ENCODE results near the gene LAMA2. TPM values are rescaled to one million over a fixed set of nuclear protein-coding genes. Genes with fewer than 3 reads are reported as not detected.

Gene LAMA2
- total RNA-seq, 1 donor from 2014 or later, result 320 TPM

- no peak for DNase-seq
These were observed 300.3 kb downstream of the LAMA2 start for GRCh38 chr6:129183187-129183591.

DNA sequence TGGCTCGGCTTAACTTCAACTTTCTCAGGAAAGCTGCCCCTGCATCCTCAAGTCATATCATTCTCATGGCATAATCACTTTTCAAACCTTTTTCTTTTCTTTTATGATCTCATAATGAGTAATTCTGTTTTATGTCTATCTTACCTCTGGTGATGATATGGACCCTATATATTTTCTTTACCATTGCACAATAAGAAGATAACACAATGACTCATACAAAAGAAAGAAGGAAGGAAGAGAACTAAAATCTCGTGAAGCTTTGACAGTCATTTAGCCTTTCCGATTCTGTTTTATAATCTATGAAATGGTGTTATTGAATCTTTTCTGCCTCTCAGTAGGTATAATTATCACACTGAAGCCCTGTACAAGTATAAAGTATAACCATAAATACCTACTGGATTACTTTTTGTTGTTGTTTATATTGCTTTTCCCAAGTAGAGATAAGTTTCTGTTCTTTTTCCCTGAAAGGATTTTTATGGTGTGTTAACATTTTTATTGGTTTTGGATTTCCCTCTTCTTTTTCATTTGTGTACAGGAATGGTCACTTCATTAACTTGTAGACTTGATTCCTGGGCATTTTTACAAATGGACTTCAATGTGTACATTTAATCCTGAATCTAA lies 300.9 kb downstream of the LAMA2 start:
- no peak for DNase-seq

GRCh38 chr6:129184324-129184723 lies 301.4 kb downstream of the LAMA2 start:
- DNase-seq, result no peak

DNA sequence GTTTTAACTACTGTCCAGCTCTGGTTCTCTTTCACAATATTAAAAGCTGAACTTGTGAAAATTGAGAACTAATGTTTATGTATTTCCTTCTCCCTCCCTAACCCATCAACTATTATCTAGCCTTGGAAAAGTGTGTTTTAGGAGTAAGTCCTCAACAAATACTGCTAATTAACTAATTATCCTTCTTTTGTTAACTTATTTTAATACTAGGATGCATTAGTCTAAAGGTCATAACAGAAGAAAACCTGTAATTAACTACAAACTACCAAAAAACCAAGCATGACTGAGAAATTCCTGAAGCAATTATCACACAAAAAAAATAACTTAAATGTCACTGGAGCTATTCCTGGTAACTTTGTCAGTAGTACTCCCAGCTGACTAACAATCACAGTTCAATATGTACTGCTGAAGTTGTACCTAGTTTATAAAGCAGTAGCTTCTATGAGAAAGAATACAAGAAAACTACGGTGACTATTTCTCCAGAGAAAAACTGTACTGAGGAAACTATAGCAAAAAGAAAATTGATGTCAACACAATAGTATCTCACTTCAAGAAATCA lies 301.9 kb downstream of the LAMA2 start:
- DNase-seq, result no peak

GRCh38 chr6:129186988-129187387 lies 304.1 kb downstream of the LAMA2 start:
- DNase-seq, result no peak

- no peak for DNase-seq
These were observed 305.4 kb downstream of the LAMA2 start for GRCh38 chr6:129188306-129188705.

GRCh38 chr6:129188795-129189194 lies 305.9 kb downstream of the LAMA2 start:
- DNase-seq, result no peak

- no peak for DNase-seq
These were observed 306.3 kb downstream of the LAMA2 start for GRCh38 chr6:129189266-129189665.

- no peak for DNase-seq
These were observed 308.3 kb downstream of the LAMA2 start for GRCh38 chr6:129191235-129191634.

GRCh38 chr6:129192458-129192989 lies 309.6 kb downstream of the LAMA2 start:
- no peak for DNase-seq

- DNase-seq, result peak; percentile 22
These were observed 311.5 kb downstream of the LAMA2 start for GRCh38 chr6:129194306-129194941.

DNA sequence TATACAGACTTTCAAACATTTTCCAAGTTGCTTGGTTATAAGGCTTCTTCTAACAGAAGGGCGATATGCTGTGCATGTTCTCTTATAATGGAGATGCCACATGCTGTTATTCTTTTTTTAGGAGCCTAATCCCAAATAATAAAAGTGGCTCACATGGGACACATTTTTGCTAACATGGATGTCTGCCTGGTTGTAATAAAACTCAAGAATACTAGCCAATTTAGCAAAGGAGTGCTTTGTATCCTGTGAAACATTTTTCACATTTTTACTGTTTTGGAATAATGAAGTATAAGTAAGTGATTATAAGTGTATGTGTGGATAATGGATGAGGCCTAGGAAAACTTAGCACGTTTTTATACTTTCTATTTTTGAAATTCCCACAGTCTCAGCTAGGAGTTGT lies 312.2 kb downstream of the LAMA2 start:
- DNase-seq, result no peak

DNA sequence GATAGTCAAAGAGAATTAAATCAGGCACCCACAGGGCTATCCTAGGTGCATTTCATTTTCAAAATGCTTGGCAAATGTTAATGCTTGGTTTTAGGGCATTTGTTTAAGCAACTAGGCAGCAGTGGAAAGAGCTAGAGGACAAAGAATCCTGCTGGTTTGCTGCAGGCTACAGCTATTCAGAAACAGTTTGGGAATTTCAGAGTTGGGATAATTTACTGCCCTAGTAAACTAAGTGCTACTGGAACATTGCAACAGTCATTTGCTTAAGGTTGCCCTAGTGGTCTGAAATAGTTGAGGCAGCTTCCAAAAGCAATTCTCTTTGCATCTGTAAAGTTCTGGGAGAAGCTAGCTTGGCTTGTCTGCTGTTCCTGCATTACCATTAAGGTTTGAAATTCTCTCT lies 312.7 kb downstream of the LAMA2 start:
- DNase-seq, result no peak

DNA sequence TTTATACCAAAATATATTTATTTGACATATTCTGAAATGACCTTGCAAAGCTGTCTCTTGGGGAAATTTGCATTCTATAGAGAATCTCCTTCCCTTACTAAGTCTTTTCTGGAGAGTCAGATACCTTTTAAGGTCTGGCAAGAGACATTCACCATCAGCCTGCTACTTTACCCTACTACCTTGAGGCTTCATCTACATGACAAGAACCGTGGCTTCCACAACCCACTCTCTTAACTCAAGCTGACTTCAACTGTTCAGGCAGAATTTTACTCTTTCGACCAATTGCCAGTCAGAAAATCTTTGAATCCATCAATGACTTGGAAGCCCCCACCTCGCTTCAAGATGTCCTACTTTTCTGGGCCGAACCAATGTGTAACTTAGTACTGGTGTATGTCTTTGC lies 314.2 kb downstream of the LAMA2 start:
- DNase-seq, result no peak

DNA sequence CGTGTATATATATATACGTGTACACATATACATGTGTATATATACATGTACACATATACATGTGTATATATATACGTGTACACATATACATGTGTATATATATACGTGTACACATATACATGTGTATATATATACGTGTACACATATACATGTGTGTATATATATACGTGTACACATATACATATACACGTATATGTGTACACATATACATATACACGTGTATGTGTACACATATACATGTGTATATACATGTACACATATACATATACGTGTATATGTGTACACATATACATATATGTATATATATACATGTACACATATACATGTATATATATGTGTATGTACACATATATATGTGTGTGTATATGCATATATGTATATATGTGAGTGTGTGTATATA lies 317.2 kb downstream of the LAMA2 start:
- DNase-seq, result no peak

- no peak for DNase-seq
These were observed 320.4 kb downstream of the LAMA2 start for GRCh38 chr6:129203190-129203900.

DNA sequence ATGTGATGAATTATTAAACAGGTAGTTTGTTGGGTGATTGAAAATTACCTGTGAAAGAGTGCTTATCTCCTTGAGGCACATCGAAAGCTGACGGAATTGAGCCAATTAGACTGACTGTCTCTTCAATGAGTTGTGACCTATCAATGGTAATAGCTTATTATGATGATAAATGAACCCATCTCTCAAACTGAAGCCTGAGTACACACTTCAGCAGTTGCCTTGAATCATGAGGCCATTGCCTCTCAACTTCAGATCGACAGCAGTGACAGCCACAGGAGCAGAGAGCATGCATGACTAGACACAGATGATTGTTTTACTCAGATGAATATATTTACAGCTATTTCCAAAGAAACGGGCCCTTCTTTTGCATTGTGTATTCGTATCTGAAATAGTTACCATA lies 323.9 kb downstream of the LAMA2 start:
- DNase-seq, result no peak

GRCh38 chr6:129207832-129208231 lies 324.9 kb downstream of the LAMA2 start:
- DNase-seq, result no peak

GRCh38 chr6:129208415-129209034 lies 325.6 kb downstream of the LAMA2 start:
- no peak for DNase-seq

DNA sequence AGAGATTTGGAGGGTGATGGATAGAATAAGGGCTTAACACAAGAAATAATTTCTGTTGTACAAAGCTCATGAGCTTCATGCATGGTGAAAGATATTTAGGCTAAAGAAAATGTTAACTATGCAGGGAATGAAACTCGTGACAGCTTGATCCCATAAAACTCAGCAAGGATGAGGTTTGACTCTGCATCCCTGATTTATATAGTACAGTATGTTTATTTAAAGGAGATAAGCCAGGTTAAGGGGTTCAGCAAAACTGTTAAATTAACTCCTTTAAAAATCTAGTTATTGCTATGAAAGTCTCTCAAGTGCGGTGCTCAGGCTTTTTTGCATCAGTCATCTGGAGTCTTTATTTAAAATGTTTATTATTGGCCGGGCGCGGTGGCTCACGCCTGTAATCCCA lies 326.4 kb downstream of the LAMA2 start:
- no peak for DNase-seq

DNA sequence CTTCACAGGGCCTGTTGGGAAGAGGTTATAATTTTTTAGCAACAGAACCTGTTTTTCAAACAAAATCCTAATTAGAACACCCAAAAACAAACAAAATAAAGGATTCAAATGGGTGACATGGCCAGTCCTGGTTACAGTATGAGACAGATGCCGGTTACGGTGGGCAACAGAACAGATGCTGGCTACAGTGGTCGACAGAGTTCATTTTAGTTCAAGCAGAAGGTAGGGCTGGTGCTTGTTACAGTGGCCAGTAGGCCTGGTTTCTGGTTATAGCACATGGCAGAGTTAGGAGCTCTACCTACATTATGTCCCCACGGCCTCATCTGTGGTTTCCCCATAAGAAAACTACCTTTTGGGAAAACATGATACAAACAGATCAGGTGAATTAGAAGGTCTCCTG lies 327.7 kb downstream of the LAMA2 start:
- no peak for DNase-seq

- no peak for DNase-seq
These were observed 328.7 kb downstream of the LAMA2 start for GRCh38 chr6:129211626-129212025.

DNA sequence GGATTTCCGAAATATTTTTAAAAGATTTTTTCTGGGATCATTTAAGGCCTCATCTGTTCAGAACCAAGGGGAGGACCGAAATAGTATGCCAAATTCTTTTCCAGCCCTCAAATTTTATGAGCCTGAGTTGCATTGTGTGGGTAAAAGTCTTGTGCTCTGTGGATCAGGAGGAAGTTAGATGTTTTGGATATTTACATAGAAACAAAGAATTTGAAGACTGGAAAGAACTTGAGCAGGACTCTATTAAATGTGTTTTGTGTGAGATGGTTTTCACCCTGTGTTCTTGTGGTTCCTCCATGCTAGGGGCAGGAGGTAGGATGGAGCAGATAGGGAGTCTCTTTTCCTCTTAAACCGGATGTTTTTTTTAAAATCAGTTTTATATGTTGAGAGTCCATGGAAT lies 329.1 kb downstream of the LAMA2 start:
- no peak for DNase-seq

Data from tongue (tissue), 2 donors.